WTC11 (cell line): Measurements from ENCODE around the gene RTKN. TPM values are rescaled to one million over a fixed set of nuclear protein-coding genes. Genes with fewer than 3 reads are reported as not detected.

ENCODE experiments used
- ATAC-seq: fragments of 200-7000 bp; cut with Tn5 transposase; 2 replicates; pipeline ENCODE4 v1.10.0; 2021; ENCODE audit warnings: mild to moderate bottlenecking, moderate library complexity
- CTCF ChIA-PET: fragments of 300-600 bp; sonication (Branson Sonifier 250); formaldehyde crosslinking; loops from one replicate; lab custom pipeline; 2021; ENCODE audit warnings: antibody characterized with exemption; lab: Charles Lee
- POLR2A ChIA-PET: fragments of 350-600 bp; sonication (Branson Sonifier 250); formaldehyde crosslinking; loops from one replicate; lab custom pipeline; 2021; ENCODE audit warnings: antibody characterized with exemption; lab: Charles Lee
- DNase-seq: peaks from one replicate; pipeline ENCODE4 v3.0.0; 2021; ENCODE audit warnings: low spot score
- H3K27ac Mint-ChIP-seq: 2 replicates; pipeline ENCODE4 v1.8.0; 2021; ENCODE audit warnings: mixed read lengths
- H3K27me3 Mint-ChIP-seq: 2 replicates; pipeline ENCODE4 v1.8.0; 2021; ENCODE audit warnings: low read depth, mild to moderate bottlenecking, moderate library complexity, mixed read lengths
- H3K36me3 Mint-ChIP-seq: 2 replicates; pipeline ENCODE4 v1.8.0; 2021; ENCODE audit warnings: mixed read lengths
- H3K4me1 Mint-ChIP-seq: 2 replicates; pipeline ENCODE4 v1.8.0; 2022; ENCODE audit warnings: mixed read lengths
- H3K4me3 Mint-ChIP-seq: 2 replicates; pipeline ENCODE4 v1.8.0; 2021; ENCODE audit warnings: mild to moderate bottlenecking, moderate library complexity, mixed read lengths
- H3K9me3 Mint-ChIP-seq: 2 replicates; pipeline ENCODE4 v1.8.0; 2021; ENCODE audit warnings: mixed read lengths
- ARID4B ChIP-seq: sonication (generic); formaldehyde crosslinking; IDR thresholded peaks from 2 replicates; pipeline ENCODE4 v1.8.0; 2023; ENCODE audit warnings: missing genetic modification reagents, mild to moderate bottlenecking, borderline replicate concordance
- CREM ChIP-seq: sonication (generic); formaldehyde crosslinking; IDR thresholded peaks from 2 replicates; pipeline ENCODE4 v1.8.1; 2022; ENCODE audit warnings: mild to moderate bottlenecking, missing genetic modification reagents, moderate library complexity
- EMX1 ChIP-seq: fragments of 250-450 bp; sonication (Bioruptor Pico); IDR thresholded peaks from 2 replicates; pipeline ENCODE4 v1.8.0; 2021; ENCODE audit warnings: mild to moderate bottlenecking
- FOXJ3 ChIP-seq: sonication (generic); formaldehyde crosslinking; IDR thresholded peaks from 2 replicates; pipeline ENCODE4 v1.9.0; 2021; ENCODE audit warnings: missing genetic modification reagents, mild to moderate bottlenecking, borderline replicate concordance
- FOXK1 ChIP-seq: sonication (generic); formaldehyde crosslinking; IDR thresholded peaks from 2 replicates; pipeline ENCODE4 v1.8.0; 2022; ENCODE audit warnings: mild to moderate bottlenecking, moderate library complexity, missing genetic modification reagents
- GRHL2 ChIP-seq: fragments of 250-450 bp; sonication (Bioruptor Pico); IDR thresholded peaks from 2 replicates; pipeline ENCODE4 v1.8.0; 2022; ENCODE audit warnings: mild to moderate bottlenecking, moderate library complexity; ENCODE audit not compliant: insufficient replicate concordance, severe bottlenecking
- IRF1 ChIP-seq: sonication (generic); formaldehyde crosslinking; IDR thresholded peaks from 2 replicates; pipeline ENCODE4 v1.8.0; 2023; ENCODE audit warnings: missing genetic modification reagents
- JUN ChIP-seq: sonication (generic); formaldehyde crosslinking; IDR thresholded peaks from 2 replicates; pipeline ENCODE4 v1.8.0; 2023; ENCODE audit warnings: mild to moderate bottlenecking, missing genetic modification reagents
- MAX ChIP-seq: sonication (generic); formaldehyde crosslinking; IDR thresholded peaks from 2 replicates; pipeline ENCODE4 v1.8.0; 2022; ENCODE audit warnings: mild to moderate bottlenecking, missing genetic modification reagents
- MYBL2 ChIP-seq: sonication (generic); formaldehyde crosslinking; IDR thresholded peaks from 2 replicates; pipeline ENCODE4 v1.8.1; 2023; ENCODE audit warnings: mild to moderate bottlenecking, moderate library complexity, missing genetic modification reagents
- NFE2L1 ChIP-seq: sonication (generic); formaldehyde crosslinking; IDR thresholded peaks from 2 replicates; pipeline ENCODE4 v1.8.1; 2023; ENCODE audit warnings: missing genetic modification reagents
- NR2C2 ChIP-seq: sonication (generic); formaldehyde crosslinking; IDR thresholded peaks from 2 replicates; pipeline ENCODE4 v1.8.0; 2022; ENCODE audit warnings: mild to moderate bottlenecking, missing genetic modification reagents
- OVOL2 ChIP-seq: fragments of 250-450 bp; sonication (Bioruptor Pico); IDR thresholded peaks from 2 replicates; pipeline ENCODE4 v1.9.0; 2021; ENCODE audit warnings: mild to moderate bottlenecking, borderline replicate concordance
- SOX15 ChIP-seq: fragments of 250-450 bp; sonication (Bioruptor Pico); IDR thresholded peaks from 2 replicates; pipeline ENCODE4 v1.9.0; 2021; ENCODE audit warnings: mild to moderate bottlenecking
- TCF7 ChIP-seq: sonication (generic); formaldehyde crosslinking; IDR thresholded peaks from 2 replicates; pipeline ENCODE4 v1.8.0; 2022; ENCODE audit warnings: mild to moderate bottlenecking, low read depth, missing genetic modification reagents, moderate library complexity
- TEAD1 ChIP-seq: sonication (generic); formaldehyde crosslinking; IDR thresholded peaks from 2 replicates; pipeline ENCODE4 v1.8.0; 2022; ENCODE audit warnings: mild to moderate bottlenecking, missing genetic modification reagents
- TEAD4 ChIP-seq: sonication (generic); formaldehyde crosslinking; IDR thresholded peaks from 2 replicates; pipeline ENCODE4 v1.8.0; 2022; ENCODE audit warnings: mild to moderate bottlenecking, missing genetic modification reagents
- TP53 ChIP-seq: sonication (generic); formaldehyde crosslinking; IDR thresholded peaks from 2 replicates; pipeline ENCODE4 v1.8.1; 2023; ENCODE audit warnings: mild to moderate bottlenecking, missing genetic modification reagents
- USF2 ChIP-seq: sonication (generic); formaldehyde crosslinking; IDR thresholded peaks from 2 replicates; pipeline ENCODE4 v1.8.1; 2023; ENCODE audit warnings: mild to moderate bottlenecking, missing genetic modification reagents, moderate library complexity
- ZMAT4 ChIP-seq: fragments of 250-450 bp; sonication (Bioruptor Pico); IDR thresholded peaks from 2 replicates; pipeline ENCODE4 v1.9.0; 2021; ENCODE audit warnings: mild to moderate bottlenecking
- ZNF121 ChIP-seq: sonication (generic); formaldehyde crosslinking; IDR thresholded peaks from 2 replicates; pipeline ENCODE4 v1.8.0; 2023; ENCODE audit warnings: missing genetic modification reagents
- ZNF317 ChIP-seq: sonication (generic); formaldehyde crosslinking; IDR thresholded peaks from 2 replicates; pipeline ENCODE4 v1.8.1; 2023; ENCODE audit warnings: low read depth, mild to moderate bottlenecking, moderate library complexity, missing genetic modification reagents, borderline replicate concordance
- ZNF416 ChIP-seq: fragments of 250-450 bp; sonication (Bioruptor Pico); IDR thresholded peaks from 2 replicates; pipeline ENCODE4 v1.9.0; 2021; ENCODE audit warnings: mild to moderate bottlenecking, inconsistent platforms
- ZNF425 ChIP-seq: fragments of 250-450 bp; sonication (Bioruptor Pico); conservative IDR thresholded peaks from 2 replicates; pipeline ENCODE4 v1.9.0; 2021; ENCODE audit warnings: mild to moderate bottlenecking
- ZNF671 ChIP-seq: fragments of 250-450 bp; sonication (Bioruptor Pico); IDR thresholded peaks from 2 replicates; pipeline ENCODE4 v1.8.0; 2021; ENCODE audit warnings: mild to moderate bottlenecking
- total RNA-seq: library from RNA; stranded (reverse); gene quantifications from 3 replicates; pipeline ENCODE4 v1.2.3, GENCODE V29; 2021

The RTKN gene
- total RNA-seq, 1 experiment from 2014 or later = 80.1 TPM

- ATAC-seq = no peak
- peaks cover 14% of the 10 kb centered on the region for H3K4me1 Mint-ChIP-seq
- no peak for DNase-seq
Observed at GRCh38 chr2:74423231-74424095, 18.3 kb downstream of the RTKN start.

GRCh38 chr2:74421221-74421870, 20.4 kb downstream of the RTKN start, which contains the start of the genes C2orf81 and WDR54:
C2orf81 (minus strand) TSS chr2:74421619; CDS start chr2:74421560, 59 bp downstream.
WDR54 (plus strand) TSS chr2:74421730; CDS start chr2:74422154, 424 bp downstream.
- Mint-ChIP-seq H3K36me3 (peaks cover 16% of the 10 kb centered on the region), H3K27me3 (peaks cover 57% of the 10 kb centered on the region), H3K4me1 (peaks cover 16% of the 10 kb centered on the region), H3K27ac (peak within 1 kb of the TSS; percentile 90), H3K4me3 (peak within 1 kb of the TSS; percentile 99), H3K9me3 (no peaks in the 10 kb centered on the region)
- ChIA-PET POLR2A (interaction anchor here (0.5 to 1.3 kb wide), 5 partner anchors 16 to 61 kb away, joined by 3 to 9 read pairs (median 4); partner anchors contain the start of genes CCDC142 and TTC31), CTCF (interaction anchor here (0.6 to 2.0 kb wide), 4 partner anchors 17 to 87 kb away, joined by 3 to 7 read pairs (median 6); no protein-coding TSS in a partner anchor)
- DNase-seq = peak; percentile 92
- ATAC-seq = peak; percentile 85
- TF ChIP-seq EMX1 (CRISPR knock-in tag) (no peak), ZMAT4 (CRISPR knock-in tag) (no peak), TP53 (CRISPR knock-in tag) (no peak), TEAD1 (CRISPR knock-in tag) (peak; percentile 41; the same call in 1 of the 2 replicates), TEAD4 (CRISPR knock-in tag) (no peak), ZNF317 (no peak), OVOL2 (CRISPR knock-in tag) (no peak), USF2 (no peak), FOXJ3 (no peak), FOXK1 (CRISPR knock-in tag) (peak; percentile 95), GRHL2 (no peak), SOX15 (CRISPR knock-in tag) (no peak), ARID4B (CRISPR knock-in tag) (peak; percentile 65; the same call in 1 of the 2 replicates), ZNF121 (CRISPR knock-in tag) (no peak), IRF1 (CRISPR knock-in tag) (0 out of 2 replicates have a peak, but pooled peaks have one; percentile 32), ZNF425 (CRISPR knock-in tag) (no peak), TCF7 (CRISPR knock-in tag) (0 out of 2 replicates have a peak, but pooled peaks have one; percentile 8), NR2C2 (0 out of 2 replicates have a peak, but pooled peaks have one; percentile 45), NFE2L1 (CRISPR knock-in tag) (peak; percentile 19; the same call in 1 of the 2 replicates), JUN (CRISPR knock-in tag) (no peak), MAX (CRISPR knock-in tag) (peak; percentile 96), CREM (peak; percentile 51; the same call in 1 of the 2 replicates), ZNF671 (CRISPR knock-in tag) (no peak), MYBL2 (0 out of 2 replicates have a peak, but pooled peaks have one; percentile 35)

More at GRCh38 chr2:74423231-74424095, 18.3 kb downstream of the RTKN start:
- ChIA-PET CTCF (no interaction called here), POLR2A (interaction anchor here (0.7 kb wide), 1 partner anchor 35 kb away, joined by 4 read pairs; the partner anchor contains the start of gene WBP1)
- TF ChIP-seq JUN (CRISPR knock-in tag) (no peak), ZNF416 (CRISPR knock-in tag) (0 out of 2 replicates have a peak, but pooled peaks have one; percentile 9)
- Mint-ChIP-seq H3K27me3 (peaks cover 48% of the 10 kb centered on the region), H3K27ac (no peak overlapping the region), H3K4me3 (peak overlapping the region; percentile 99), H3K9me3 (no peaks in the 10 kb centered on the region), H3K36me3 (peaks cover 34% of the 10 kb centered on the region)
